Right lobe of liver (tissue), 6 donors: ENCODE data around the gene DNAI4. TPM values are rescaled to one million over a fixed set of nuclear protein-coding genes. Genes with fewer than 3 reads are reported as not detected.
"Not testable (repeated sequence)": the region's sequence is repeated elsewhere in the genome, so short reads cannot be mapped to it uniquely, and the experiment has no call there.

ENCODE experiments used
- ATAC-seq, 4 donors: fragments of 200-7000 bp; cut with Tn5 transposase; one replicate each; pipeline ENCODE4 v1.9.1; 2020; ENCODE audit warnings: mild to moderate bottlenecking in 4 of 4, moderate library complexity in 4 of 4
- DNase-seq, 3 donors: peaks; one replicate each; pipeline ENCODE4 v3.0.0-alpha.2; 2020
- H3K27ac ChIP-seq, 3 donors: fragments of 200-600 bp; one replicate each; pipeline ENCODE4 v1.8.0; 2022
- H3K27me3 ChIP-seq, 2 donors: fragments of 200-600 bp; one replicate each; pipeline ENCODE4 v1.8.0; 2022
- H3K36me3 ChIP-seq, 4 donors: fragments of 200-600 bp; sonication (generic) in 1 of 4; one replicate each; pipeline versions ENCODE4 v1.5.1 to v1.8.0; 2017 to 2022; ENCODE audit warnings: control low read depth in 1 of 4
- H3K4me1 ChIP-seq, 4 donors: fragments of 200-600 bp; sonication (generic) in 1 of 4; one replicate each; pipeline versions ENCODE4 v1.5.1 to v1.8.0; 2017 to 2022; ENCODE audit warnings: control low read depth in 1 of 4
- H3K4me3 ChIP-seq, 3 donors: fragments of 200-600 bp; one replicate each; pipeline ENCODE4 v1.8.0; 2022
- H3K9me3 ChIP-seq, 4 donors: fragments of 200-600 bp; sonication (generic) in 1 of 4; one replicate each; pipeline versions ENCODE4 v1.5.1 to v1.8.0; 2017 to 2022; ENCODE audit warnings: control low read depth in 1 of 4
- CTCF ChIP-seq, 4 donors: fragments of 200-600 bp in 3 of 4; fragments of 450-650 bp in 1 of 4; IDR thresholded peaks; one replicate each; pipeline versions ENCODE4 v1.5.1 to v1.8.0; 2016 to 2022; ENCODE audit warnings: antibody characterized with exemption in 4 of 4, mild to moderate bottlenecking in 2 of 4
- POLR2A ChIP-seq: fragments of 450-650 bp; IDR thresholded peaks from one replicate; pipeline ENCODE4 v1.6.1; 2017; ENCODE audit warnings: antibody characterized with exemption, mild to moderate bottlenecking
- WGBS: methylation state at CpG from one replicate; pipeline ENCODE4 v1.1.6; 2018; ENCODE audit warnings: low coverage, low lambda C conversion rate; ENCODE audit not compliant: insufficient coverage; ENCODE audit errors: missing lambda C conversion rate; 5-methylcytosine and 5-hydroxymethylcytosine counted together
- intact Hi-C, 2 donors: fragments of 100-400 bp; cut with DNase I; formaldehyde crosslinking; loops; one replicate each; pipeline versions ENCODE4 v1.11.2 to v1.14.1; 2022
- long read RNA-seq: library from polyadenylated mRNA; unstranded; transcript quantifications from one replicate; pipeline ENCODE4 v2.0.0, GENCODE V29; 2019
- total RNA-seq, 6 experiments: library from RNA; depleted of rRNA in 2 of 6; stranded (reverse); fragments of >200 nt in 2 of 6; fragmentation: NEBNext Ultra II Directional in 3 of 6; extraction: Animal tissue kit (Norgen Biotek cat#: 25700) in 3 of 6; gene quantifications; one replicate each; pipeline versions ENCODE4 v1.1.0 to v1.2.4, GENCODE V29; 2016 to 2023
- donor health status: DM: no; HTN: yes; CAD: no.
- donor health status: DM: no; HTN: no; CAD: no.
- donor health status: DM: no; HTN: no; CAD: no.
- donor health status: DM: no; HTN: yes; CAD: no.
- donor health status: DM: no; HTN: yes; CAD: no.

The DNAI4 gene
- 1 to 10 TPM in 4 of 6 experiments, under 1 TPM in 2; 0.80 to 3.4 (median 1.4) TPM for total RNA-seq
- long read RNA-seq = 0 reads

GRCh38 chr1:66924756-66925557, at the start of gene DNAI4, which contains the start of gene MIER1:
TSS of gene DNAI4 (minus strand) at chr1:66924856. CDS start at chr1:66924831, 25 bp downstream.
TSS of gene MIER1 (plus strand) at chr1:66924990. CDS start at chr1:66925029, 39 bp downstream.
- Histone ChIP-seq H3K36me3 (no peaks in the 10 kb centered on the region), H3K27ac (peak within 1 kb of the TSS; percentile 43 to 74 (median 59)), H3K4me1 (peaks cover 0 to 19% (median 1%) of the 10 kb centered on the region in 4 donors), H3K4me3 (peak within 1 kb of the TSS; percentile 79 to 94 (median 84)), H3K27me3 (no peaks in the 10 kb centered on the region), H3K9me3 (no peaks in the 10 kb centered on the region)
- intact Hi-C loops = no loop called here
- ATAC-seq (peak; percentile 94 to 98 (median 96)), DNase-seq (peak; percentile 99)
- TF ChIP-seq CTCF (IDR thresholded peaks at IDR 0.05) (peak in 3 of 4 donors; percentile 21 to 29 (median 28)), POLR2A (peak; percentile 67)
- WGBS = 0% methylated on average over 17 of the region's 64 CpGs

GRCh38 chr1:66968574-66968973, 43.9 kb upstream of the DNAI4 start:
- 35% methylated on average over 3 of the region's 3 CpGs for WGBS
- H3K27ac ChIP-seq = no peak overlapping the region
- TF ChIP-seq POLR2A = no peak
- no peak for TF ChIP-seq CTCF (IDR thresholded peaks at IDR 0.05)
- intact Hi-C loops = no loop called here
- no peak overlapping the region for H3K4me3 ChIP-seq
- H3K36me3 ChIP-seq = peaks cover 0 to 29% (median 7%) of the 10 kb centered on the region in 4 donors
- DNase-seq = no peak
- H3K4me1 ChIP-seq = peaks cover 0 to 7% (median 3%) of the 10 kb centered on the region in 4 donors
- ATAC-seq = peak in 2 of 4 donors; percentile 50 to 52
- no peaks in the 10 kb centered on the region for H3K9me3 ChIP-seq
- no peaks in the 10 kb centered on the region for H3K27me3 ChIP-seq

- intact Hi-C loops, DNase-seq, H3K9me3 ChIP-seq, H3K27ac ChIP-seq, H3K27me3 ChIP-seq, H3K4me1 ChIP-seq, H3K4me3 ChIP-seq, ATAC-seq: not testable (repeated sequence)
- 89% methylated on average over 4 of the region's 7 CpGs for WGBS
- peaks cover 0 to 37% (median 8%) of the 10 kb centered on the region in 4 donors for H3K36me3 ChIP-seq
These were observed 41.7 kb upstream of the DNAI4 start for GRCh38 chr1:66966188-66966873.

- intact Hi-C loops = no loop called here
- TF ChIP-seq POLR2A (no peak), CTCF (IDR thresholded peaks at IDR 0.05) (no peak)
- DNase-seq (no peak), ATAC-seq (no peak)
- Histone ChIP-seq H3K27me3 (no peaks in the 10 kb centered on the region), H3K4me1 (no peaks in the 10 kb centered on the region), H3K36me3 (peaks cover 0 to 53% (median 14%) of the 10 kb centered on the region in 4 donors), H3K27ac (no peak overlapping the region), H3K4me3 (no peak overlapping the region), H3K9me3 (no peaks in the 10 kb centered on the region)
- 100% methylated on average over 3 of the region's 3 CpGs for WGBS
These were observed 33.3 kb upstream of the DNAI4 start for GRCh38 chr1:66957938-66958337.
